OCI-LY7 (cell line): ENCODE results near the gene KCNT1. TPM values are rescaled to one million over a fixed set of nuclear protein-coding genes. Genes with fewer than 3 reads are reported as not detected.

Experiments used
- BruUV-seq: library from RNA; stranded (reverse); fragments of 400-500 nt; replicated peaks from 2 replicates; lab custom pipeline; 2021; lab: Mats Ljungman, UMichigan
- CTCF ChIA-PET: fragments of 300-600 bp; sonication (Branson Sonifier 250); formaldehyde crosslinking; loops from one replicate; lab custom pipeline; 2022; ENCODE audit warnings: antibody characterized with exemption; ENCODE audit not compliant: unreplicated experiment; lab: Charles Lee
- POLR2A ChIA-PET: fragments of 300-600 bp; sonication (Branson Sonifier 250); formaldehyde crosslinking; loops from one replicate; lab custom pipeline; 2022; ENCODE audit warnings: antibody characterized with exemption; lab: Charles Lee
- DNase-seq: peaks from one replicate; pipeline ENCODE4 v3.0.0-alpha.2; 2015; ENCODE audit warnings: low spot score
- H2AFZ ChIP-seq: fragments of 200-600 bp; sonication (generic), shearing (Covaris generic); 2 replicates; pipeline ENCODE4 v1.6.1; 2014; ENCODE audit warnings: mild to moderate bottlenecking, antibody characterized with exemption, low read length, moderate library complexity
- H3K27ac ChIP-seq: fragments of 200-600 bp; sonication (generic); 2 replicates; pipeline ENCODE4 v1.5.1; 2014; ENCODE audit warnings: mixed run types, low read depth, mild to moderate bottlenecking, moderate library complexity, low read length, inconsistent platforms; ENCODE audit not compliant: poor library complexity, severe bottlenecking
- H3K36me3 ChIP-seq: fragments of 200-600 bp; sonication (generic); 2 replicates; pipeline ENCODE4 v1.6.1; 2014; ENCODE audit warnings: mild to moderate bottlenecking, antibody characterized with exemption, low read length, moderate library complexity, mixed read lengths; ENCODE audit not compliant: insufficient read depth
- H3K4me1 ChIP-seq: fragments of 200-600 bp; sonication (generic); 2 replicates; pipeline ENCODE4 v1.5.1; 2014; ENCODE audit warnings: mild to moderate bottlenecking, low read length; ENCODE audit not compliant: insufficient read depth, poor library complexity, severe bottlenecking
- H3K4me2 ChIP-seq: fragments of 200-600 bp; sonication (generic); 2 replicates; pipeline ENCODE4 v1.6.1; 2014; ENCODE audit warnings: mild to moderate bottlenecking, low read length
- H3K4me3 ChIP-seq: fragments of 200-600 bp; sonication (generic); 2 replicates; pipeline ENCODE4 v1.5.1; 2014; ENCODE audit warnings: mild to moderate bottlenecking, low read depth, low read length; ENCODE audit not compliant: poor library complexity, severe bottlenecking
- H3K79me2 ChIP-seq: fragments of 200-600 bp; sonication (generic); 2 replicates; pipeline ENCODE4 v1.6.1; 2016; ENCODE audit warnings: low read depth, mild to moderate bottlenecking, low read length, moderate library complexity, mixed read lengths; ENCODE audit not compliant: insufficient read depth
- H3K9me2 ChIP-seq: fragments of 200-600 bp; sonication (generic); 2 replicates; pipeline ENCODE4 v1.6.1; 2016; ENCODE audit warnings: mild to moderate bottlenecking, low read length, mixed read lengths; ENCODE audit not compliant: insufficient read depth
- H3K9me3 ChIP-seq: fragments of 200-600 bp; sonication (generic); 2 replicates; pipeline ENCODE4 v1.6.1; 2014; ENCODE audit warnings: mild to moderate bottlenecking, mixed run types, low read length, mixed read lengths
- H4K20me1 ChIP-seq: fragments of 200-600 bp; sonication (generic); 2 replicates; pipeline ENCODE4 v1.6.1; 2014; ENCODE audit warnings: mild to moderate bottlenecking, antibody characterized with exemption, low read length, moderate library complexity, mixed read lengths; ENCODE audit not compliant: insufficient read depth
- CTCF ChIP-seq: fragments of 200-600 bp; sonication (generic); conservative IDR thresholded peaks from 2 replicates; pipeline ENCODE4 v1.5.1; 2014; ENCODE audit warnings: mild to moderate bottlenecking, antibody characterized with exemption, low read length, moderate library complexity, mixed read lengths
- EZH2phosphoT487 ChIP-seq: fragments of 200-600 bp; sonication (generic); IDR thresholded peaks from 2 replicates; pipeline ENCODE4 v1.6.1; 2018; ENCODE audit warnings: low read depth, borderline replicate concordance, mild to moderate bottlenecking, mixed run types, antibody characterized with exemption, low read length, moderate library complexity, mixed read lengths
- intact Hi-C: fragments of 100-400 bp; cut with micrococcal nuclease; formaldehyde crosslinking; loops from one replicate; pipeline ENCODE4 v1.10.0; 2022; ENCODE audit not compliant: unreplicated experiment
- total RNA-seq, 2 experiments: library from RNA; depleted of rRNA in 1 of 2; stranded (reverse); fragments of >200 nt in 1 of 2; shearing (Covaris generic) in 1 of 2; gene quantifications; 2 replicates each; pipeline ENCODE4 v1.2.3, GENCODE V29; 2014 to 2022

KCNT1 gene
- total RNA-seq, 2 experiments from 2014 or later, result not detected

- Histone ChIP-seq H3K4me3 (no peak overlapping the region), H2AFZ (no peak overlapping the region), H3K36me3 (no peaks in the 10 kb centered on the region), H4K20me1 (no peaks in the 10 kb centered on the region), H3K9me3 (no peaks in the 10 kb centered on the region), H3K4me2 (no peak overlapping the region), H3K27ac (no peak overlapping the region), H3K4me1 (no peaks in the 10 kb centered on the region), H3K9me2 (no peaks in the 10 kb centered on the region), H3K79me2 (no peaks in the 10 kb centered on the region)
- no TSS peak for BruUV-seq
- TF ChIP-seq EZH2phosphoT487, result no peak
- no peak for TF ChIP-seq CTCF
- POLR2A ChIA-PET, result no interaction called here
- DNase-seq, result no peak
- CTCF ChIA-PET, result no interaction called here
- intact Hi-C loops, result no loop called here
Measured at GRCh38 chr9:135774239-135774747, 72.3 kb downstream of the KCNT1 start.

- CTCF ChIA-PET, result no interaction called here
- Histone ChIP-seq H4K20me1 (no peaks in the 10 kb centered on the region), H3K4me2 (no peak overlapping the region), H3K36me3 (no peaks in the 10 kb centered on the region), H2AFZ (no peak overlapping the region), H3K4me1 (no peaks in the 10 kb centered on the region), H3K9me3 (no peaks in the 10 kb centered on the region), H3K4me3 (no peak overlapping the region), H3K79me2 (no peaks in the 10 kb centered on the region), H3K27ac (no peak overlapping the region), H3K9me2 (no peaks in the 10 kb centered on the region)
- no TSS peak for BruUV-seq
- POLR2A ChIA-PET, result no interaction called here
- no peak for DNase-seq
- intact Hi-C loops, result no loop called here
- TF ChIP-seq EZH2phosphoT487 (no peak), CTCF (no peak)
Measured at GRCh38 chr9:135774794-135775525, 73.0 kb downstream of the KCNT1 start.

- H2AFZ ChIP-seq, result no peak overlapping the region
- H3K9me2 ChIP-seq, result no peaks in the 10 kb centered on the region
- H3K4me2 ChIP-seq, result no peak overlapping the region
- no peaks in the 10 kb centered on the region for H3K9me3 ChIP-seq
- H3K4me3 ChIP-seq, result no peak overlapping the region
- no peaks in the 10 kb centered on the region for H3K4me1 ChIP-seq
- intact Hi-C loops, result no loop called here
- H3K79me2 ChIP-seq, result no peaks in the 10 kb centered on the region
- H3K36me3 ChIP-seq, result no peaks in the 10 kb centered on the region
- CTCF ChIA-PET, result no interaction called here
- BruUV-seq, result no TSS peak
- no peak for DNase-seq
- no peaks in the 10 kb centered on the region for H4K20me1 ChIP-seq
- TF ChIP-seq CTCF, result no peak
- TF ChIP-seq EZH2phosphoT487, result no peak
- POLR2A ChIA-PET, result no interaction called here
- H3K27ac ChIP-seq, result no peak overlapping the region
Measured at GRCh38 chr9:135775911-135776310, 73.9 kb downstream of the KCNT1 start.
